HepG2 (cell line): ENCODE data around the gene EGFL8. TPM values are rescaled to one million over a fixed set of nuclear protein-coding genes. Genes with fewer than 3 reads are reported as not detected.

Experiments
- ATAC-seq: fragments of 200-7000 bp; cut with Tn5 transposase; 3 replicates; pipeline ENCODE4 v1.9.1; 2020; ENCODE audit warnings: mild to moderate bottlenecking, moderate library complexity
- BruUV-seq: library from RNA; stranded (reverse); fragments of 400-500 nt; replicated peaks from 2 replicates; lab custom pipeline; 2021; lab: Mats Ljungman, UMichigan
- CTCF ChIA-PET: fragments of 300-600 bp; formaldehyde crosslinking; extraction: SDS; loops from one replicate; lab custom pipeline; 2021; ENCODE audit warnings: low total read pairs, inconsistent platforms, low intra/inter-chr PET ratio; lab: Yijun Ruan, JAX
- POLR2A ChIA-PET: fragments of 350-600 bp; sonication (Branson Sonifier 250); formaldehyde crosslinking; loops from one replicate; lab custom pipeline; 2020; ENCODE audit warnings: antibody characterized with exemption, inconsistent platforms; lab: Yijun Ruan, JAX
- DNase-seq: peaks from one replicate; pipeline ENCODE4 v3.0.0-alpha.2; 2015; ENCODE audit warnings: low spot score
- FAIRE-seq: peaks from 3 replicates; lab custom pipeline; 2011; peaks lifted over from hg19 to GRCh38; lab: Jason Lieb, UNC
- H2AFZ ChIP-seq: one replicate; pipeline ENCODE4 v1.6.1; 2011; ENCODE audit warnings: low read length, inconsistent platforms
- H3K27ac ChIP-seq: fragments of 300-600 bp; 3 replicates; pipeline ENCODE4 v1.8.0; 2011; ENCODE audit warnings: mixed run types, mild to moderate bottlenecking, mixed read lengths, low read length, inconsistent platforms; ENCODE audit not compliant: insufficient read depth; ENCODE audit errors: extremely low read length
- H3K27me3 ChIP-seq, 2 experiments: fragments of 200-600 bp in 1 of 2; 2 replicates in 1 of 2; 3 replicates in 1 of 2; pipeline versions ENCODE4 v1.6.0 to v1.8.0; 2011; ENCODE audit warnings: low read length in 2 of 2, mild to moderate bottlenecking in 2 of 2, moderate library complexity in 2 of 2, inconsistent platforms in 1 of 2; ENCODE audit not compliant: insufficient read depth in 2 of 2, control insufficient read depth in 1 of 2
- H3K36me3 ChIP-seq, 2 experiments: fragments of 200-600 bp in 1 of 2; replicated peaks in 1 of 2; 2 replicates in 1 of 2; 3 replicates in 1 of 2; pipeline versions ENCODE4 v1.5.1 to v1.8.0; 2011; ENCODE audit warnings: low read length in 2 of 2, inconsistent platforms in 1 of 2; ENCODE audit not compliant: insufficient read depth in 2 of 2, control insufficient read depth in 1 of 2
- H3K4me1 ChIP-seq: 2 replicates; pipeline ENCODE4 v1.5.1; 2012; ENCODE audit warnings: low read length, inconsistent platforms; ENCODE audit not compliant: insufficient read depth
- H3K4me2 ChIP-seq: 2 replicates; pipeline ENCODE4 v1.6.0; 2011; ENCODE audit warnings: low read depth, low read length, inconsistent platforms
- H3K4me3 ChIP-seq, 3 experiments: fragments of 200-600 bp in 1 of 3; sonication (generic), shearing (Covaris generic) in 1 of 3; replicated peaks in 1 of 3; 2 replicates each; pipeline ENCODE4 v1.5.1; 2011 to 2016; ENCODE audit warnings: low read length in 3 of 3, inconsistent platforms in 2 of 3, low read depth in 2 of 3, mild to moderate bottlenecking in 2 of 3, control low read depth in 1 of 3, mixed read lengths in 1 of 3; ENCODE audit not compliant: insufficient read depth in 1 of 3
- H3K79me2 ChIP-seq: one replicate; pipeline ENCODE4 v1.6.1; 2011; ENCODE audit warnings: low read length, inconsistent platforms; ENCODE audit not compliant: insufficient read depth
- H3K9ac ChIP-seq: 2 replicates; pipeline ENCODE4 v1.6.0; 2011; ENCODE audit warnings: mild to moderate bottlenecking, low read depth, low read length, inconsistent platforms; ENCODE audit not compliant: insufficient read depth
- H3K9me3 ChIP-seq: 2 replicates; pipeline ENCODE4 v1.5.1; 2012; ENCODE audit warnings: mild to moderate bottlenecking, low read length
- H4K20me1 ChIP-seq: 2 replicates; pipeline ENCODE4 v1.6.0; 2011; ENCODE audit warnings: inconsistent platforms, mild to moderate bottlenecking, low read length, moderate library complexity; ENCODE audit not compliant: insufficient read depth
- KDM1A ChIP-seq: IDR thresholded peaks from 2 replicates; pipeline ENCODE4 v1.6.1; 2016; ENCODE audit warnings: missing compliant biosample characterization
- NFIC ChIP-seq: IDR thresholded peaks from 2 replicates; pipeline ENCODE4 v1.6.1; 2012; ENCODE audit warnings: mild to moderate bottlenecking, low read length, inconsistent platforms
- PHF21A ChIP-seq: sonication (generic); formaldehyde crosslinking; IDR thresholded peaks from 2 replicates; pipeline ENCODE4 v1.5.0; 2020; ENCODE audit warnings: mild to moderate bottlenecking, missing genetic modification reagents
- RELA ChIP-seq: sonication (generic); formaldehyde crosslinking; IDR thresholded peaks from 2 replicates; pipeline ENCODE4 v1.4.0; 2020; ENCODE audit warnings: missing genetic modification reagents
- RFXANK ChIP-seq: IDR thresholded peaks from 2 replicates; pipeline ENCODE4 v1.6.1; 2016
- SCMH1 ChIP-seq: sonication (generic); formaldehyde crosslinking; IDR thresholded peaks from 2 replicates; pipeline ENCODE4 v1.9.0; 2021; ENCODE audit warnings: missing genetic modification reagents, mild to moderate bottlenecking, borderline replicate concordance
- TAF15 ChIP-seq: fragments of 200-400 bp; formaldehyde crosslinking; IDR thresholded peaks from one replicate; pipeline ENCODE4 v1.6.1; 2018; ENCODE audit warnings: mild to moderate bottlenecking, low read depth, low read length; ENCODE audit not compliant: poor library complexity, severe bottlenecking
- ZNF317 ChIP-seq: sonication (generic); formaldehyde crosslinking; IDR thresholded peaks from 2 replicates; pipeline ENCODE4 v1.5.0; 2020; ENCODE audit warnings: mild to moderate bottlenecking, missing genetic modification reagents
- ZNF75D ChIP-seq: sonication (generic); formaldehyde crosslinking; IDR thresholded peaks from 2 replicates; pipeline ENCODE4 v1.8.1; 2023; ENCODE audit warnings: missing genetic modification reagents, mild to moderate bottlenecking, borderline replicate concordance
- ZNF878 ChIP-seq: sonication (generic); formaldehyde crosslinking; IDR thresholded peaks from 2 replicates; pipeline ENCODE4 v1.8.1; 2023; ENCODE audit warnings: mild to moderate bottlenecking, missing genetic modification reagents, moderate library complexity
- ZNF891 ChIP-seq: sonication (generic); formaldehyde crosslinking; IDR thresholded peaks from 2 replicates; pipeline ENCODE4 v1.5.0; 2020; ENCODE audit warnings: mild to moderate bottlenecking, missing genetic modification reagents
- WGBS: methylation state at CpG from one replicate; pipeline ENCODE4 v1.1.6; 2017; ENCODE audit warnings: low lambda C conversion rate; 5-methylcytosine and 5-hydroxymethylcytosine counted together
- in situ Hi-C: cut with HindIII; loops from 2 replicates; pipeline ENCODE4 v1.10.0; 2017; ENCODE audit warnings: low pct_unique_long_range_greater_than_20kb; ENCODE audit not compliant: extremely low pct_ligation_motif_present
- intact Hi-C: fragments of 100-400 bp; cut with micrococcal nuclease; formaldehyde crosslinking; loops from one replicate; pipeline ENCODE4 v1.10.0; 2022; ENCODE audit not compliant: unreplicated experiment
- polyA plus RNA-seq, 8 experiments: library from polyadenylated mRNA; depleted of rRNA in 3 of 8; stranded (reverse) in 7 of 8; unstranded in 1 of 8; fragments of >200 nt; fragmentation: Illumina TruSeq in 4 of 8; extraction: Trizol in 4 of 8; gene quantifications; 2 replicates each; pipeline versions ENCODE4 v1.2.1 to v1.2.3, GENCODE V29; 2011 to 2016; ENCODE audit warnings: low read depth in 4 of 8, missing spikeins in 1 of 8, mixed read lengths in 1 of 8; ENCODE audit not compliant: insufficient read depth in 1 of 8
- total RNA-seq, 5 experiments: library from RNA; depleted of rRNA; stranded (reverse); fragments of >200 nt; fragmentation: Illumina TruSeq; extraction: Trizol; gene quantifications; 2 replicates each; pipeline ENCODE4 v1.2.3, GENCODE V29; 2016; ENCODE audit warnings: low read depth in 1 of 5
- TF ChIP-seq, protein P1 (sequence below): sonication (generic); formaldehyde crosslinking; IDR thresholded peaks from 2 replicates; pipeline ENCODE4 v1.8.1; 2022; ENCODE audit warnings: mild to moderate bottlenecking, missing genetic modification reagents
- TF ChIP-seq, protein P2 (sequence below): sonication (generic); formaldehyde crosslinking; IDR thresholded peaks from 2 replicates; pipeline ENCODE4 v1.5.0; 2020; ENCODE audit warnings: mild to moderate bottlenecking, missing genetic modification reagents
- TF ChIP-seq, protein P3 (sequence below): sonication (generic); formaldehyde crosslinking; IDR thresholded peaks from 2 replicates; pipeline ENCODE4 v1.5.1; 2020; ENCODE audit warnings: missing genetic modification reagents, mild to moderate bottlenecking, borderline replicate concordance
- TF ChIP-seq, protein P4 (sequence below): sonication (generic); formaldehyde crosslinking; IDR thresholded peaks from 2 replicates; pipeline ENCODE4 v1.4.0; 2020; ENCODE audit warnings: missing genetic modification reagents

Gene EGFL8
- total and polyA plus RNA-seq, 2 of the 13 experiments (the other 11 are each of a cell fraction or from before 2014, with no cell fraction given), result 10.0 to 11.5 TPM

DNA sequence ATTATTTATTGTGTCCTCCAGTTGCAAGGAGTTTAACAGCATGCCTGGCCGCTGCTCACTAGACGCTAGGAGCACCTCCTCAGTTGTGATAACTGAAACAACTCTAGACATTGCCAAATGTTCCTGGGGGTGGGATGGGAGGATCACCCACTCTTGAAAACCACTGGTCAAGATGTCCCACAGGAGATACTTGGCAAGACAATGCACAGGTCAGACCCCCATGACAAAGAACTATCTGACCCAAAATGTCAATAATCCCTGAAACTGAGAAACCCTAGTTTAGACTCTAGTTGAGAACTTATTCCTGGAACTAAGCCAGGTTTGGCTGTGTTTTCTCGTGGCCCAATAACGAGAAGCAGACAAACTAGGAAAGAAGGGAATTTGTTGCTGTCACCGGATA lies 24.8 kb upstream of the EGFL8 start:
- no peak overlapping the region for H3K4me2 ChIP-seq
- H4K20me1 ChIP-seq, result no peaks in the 10 kb centered on the region
- FAIRE-seq (no peak), ATAC-seq (no peak), DNase-seq (no peak)
- TF ChIP-seq, protein P1, sequence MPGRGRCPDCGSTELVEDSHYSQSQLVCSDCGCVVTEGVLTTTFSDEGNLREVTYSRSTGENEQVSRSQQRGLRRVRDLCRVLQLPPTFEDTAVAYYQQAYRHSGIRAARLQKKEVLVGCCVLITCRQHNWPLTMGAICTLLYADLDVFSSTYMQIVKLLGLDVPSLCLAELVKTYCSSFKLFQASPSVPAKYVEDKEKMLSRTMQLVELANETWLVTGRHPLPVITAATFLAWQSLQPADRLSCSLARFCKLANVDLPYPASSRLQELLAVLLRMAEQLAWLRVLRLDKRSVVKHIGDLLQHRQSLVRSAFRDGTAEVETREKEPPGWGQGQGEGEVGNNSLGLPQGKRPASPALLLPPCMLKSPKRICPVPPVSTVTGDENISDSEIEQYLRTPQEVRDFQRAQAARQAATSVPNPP (CRISPR knock-in tag), result no peak
- TF ChIP-seq ZNF878 (CRISPR knock-in tag), result no peak
- TF ChIP-seq, protein P2, sequence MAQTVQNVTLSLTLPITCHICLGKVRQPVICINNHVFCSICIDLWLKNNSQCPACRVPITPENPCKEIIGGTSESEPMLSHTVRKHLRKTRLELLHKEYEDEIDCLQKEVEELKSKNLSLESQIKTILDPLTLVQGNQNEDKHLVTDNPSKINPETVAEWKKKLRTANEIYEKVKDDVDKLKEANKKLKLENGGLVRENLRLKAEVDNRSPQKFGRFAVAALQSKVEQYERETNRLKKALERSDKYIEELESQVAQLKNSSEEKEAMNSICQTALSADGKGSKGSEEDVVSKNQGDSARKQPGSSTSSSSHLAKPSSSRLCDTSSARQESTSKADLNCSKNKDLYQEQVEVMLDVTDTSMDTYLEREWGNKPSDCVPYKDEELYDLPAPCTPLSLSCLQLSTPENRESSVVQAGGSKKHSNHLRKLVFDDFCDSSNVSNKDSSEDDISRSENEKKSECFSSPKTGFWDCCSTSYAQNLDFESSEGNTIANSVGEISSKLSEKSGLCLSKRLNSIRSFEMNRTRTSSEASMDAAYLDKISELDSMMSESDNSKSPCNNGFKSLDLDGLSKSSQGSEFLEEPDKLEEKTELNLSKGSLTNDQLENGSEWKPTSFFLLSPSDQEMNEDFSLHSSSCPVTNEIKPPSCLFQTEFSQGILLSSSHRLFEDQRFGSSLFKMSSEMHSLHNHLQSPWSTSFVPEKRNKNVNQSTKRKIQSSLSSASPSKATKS (CRISPR knock-in tag), result no peak
- no peak for TF ChIP-seq ZNF317 (CRISPR knock-in tag)
- no peak for TF ChIP-seq PHF21A (CRISPR knock-in tag)
- no peak for TF ChIP-seq TAF15
- TF ChIP-seq RELA (CRISPR knock-in tag), result no peak
- TF ChIP-seq ZNF75D, result no peak
- no peak for TF ChIP-seq NFIC
- no peak for TF ChIP-seq RFXANK (CRISPR knock-in tag)
- TF ChIP-seq, protein P3, sequence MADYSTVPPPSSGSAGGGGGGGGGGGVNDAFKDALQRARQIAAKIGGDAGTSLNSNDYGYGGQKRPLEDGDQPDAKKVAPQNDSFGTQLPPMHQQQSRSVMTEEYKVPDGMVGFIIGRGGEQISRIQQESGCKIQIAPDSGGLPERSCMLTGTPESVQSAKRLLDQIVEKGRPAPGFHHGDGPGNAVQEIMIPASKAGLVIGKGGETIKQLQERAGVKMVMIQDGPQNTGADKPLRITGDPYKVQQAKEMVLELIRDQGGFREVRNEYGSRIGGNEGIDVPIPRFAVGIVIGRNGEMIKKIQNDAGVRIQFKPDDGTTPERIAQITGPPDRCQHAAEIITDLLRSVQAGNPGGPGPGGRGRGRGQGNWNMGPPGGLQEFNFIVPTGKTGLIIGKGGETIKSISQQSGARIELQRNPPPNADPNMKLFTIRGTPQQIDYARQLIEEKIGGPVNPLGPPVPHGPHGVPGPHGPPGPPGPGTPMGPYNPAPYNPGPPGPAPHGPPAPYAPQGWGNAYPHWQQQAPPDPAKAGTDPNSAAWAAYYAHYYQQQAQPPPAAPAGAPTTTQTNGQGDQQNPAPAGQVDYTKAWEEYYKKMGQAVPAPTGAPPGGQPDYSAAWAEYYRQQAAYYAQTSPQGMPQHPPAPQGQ (CRISPR knock-in tag), result no peak
- TF ChIP-seq KDM1A (CRISPR knock-in tag), result no peak
- TF ChIP-seq SCMH1 (CRISPR knock-in tag), result no peak
- no peak for TF ChIP-seq ZNF891 (CRISPR knock-in tag)
- TF ChIP-seq, protein P4, sequence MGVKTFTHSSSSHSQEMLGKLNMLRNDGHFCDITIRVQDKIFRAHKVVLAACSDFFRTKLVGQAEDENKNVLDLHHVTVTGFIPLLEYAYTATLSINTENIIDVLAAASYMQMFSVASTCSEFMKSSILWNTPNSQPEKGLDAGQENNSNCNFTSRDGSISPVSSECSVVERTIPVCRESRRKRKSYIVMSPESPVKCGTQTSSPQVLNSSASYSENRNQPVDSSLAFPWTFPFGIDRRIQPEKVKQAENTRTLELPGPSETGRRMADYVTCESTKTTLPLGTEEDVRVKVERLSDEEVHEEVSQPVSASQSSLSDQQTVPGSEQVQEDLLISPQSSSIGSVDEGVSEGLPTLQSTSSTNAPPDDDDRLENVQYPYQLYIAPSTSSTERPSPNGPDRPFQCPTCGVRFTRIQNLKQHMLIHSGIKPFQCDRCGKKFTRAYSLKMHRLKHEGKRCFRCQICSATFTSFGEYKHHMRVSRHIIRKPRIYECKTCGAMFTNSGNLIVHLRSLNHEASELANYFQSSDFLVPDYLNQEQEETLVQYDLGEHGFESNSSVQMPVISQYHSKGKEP, result no peak
- 42% methylated on average over 5 of the region's 5 CpGs for WGBS
- no peaks in the 10 kb centered on the region for H3K79me2 ChIP-seq
- in situ Hi-C loops, result no loop called here
- H3K4me3 ChIP-seq, result no peak overlapping the region
- no TSS peak for BruUV-seq
- CTCF ChIA-PET, result no interaction called here
- no peak overlapping the region for H2AFZ ChIP-seq
- H3K27me3 ChIP-seq, result no peaks in the 10 kb centered on the region
- no peaks in the 10 kb centered on the region for H3K36me3 ChIP-seq
- H3K4me1 ChIP-seq, result peaks cover 44% of the 10 kb centered on the region
- H3K9ac ChIP-seq, result no peak overlapping the region
- no peaks in the 10 kb centered on the region for H3K9me3 ChIP-seq
- intact Hi-C loops, result no loop called here
- H3K27ac ChIP-seq, result no peak overlapping the region
- POLR2A ChIA-PET, result interaction anchor here (0.7 to 1.5 kb wide), 3 partner anchors 9 to 1138 kb away, joined by 3 to 4 read pairs (median 4); partner anchors contain the start of genes FKBPL and PRRT1
